Endothelial cell of umbilical vein (primary cell): Measurements from ENCODE around the gene PNISR. TPM values are rescaled to one million over a fixed set of nuclear protein-coding genes. Genes with fewer than 3 reads are reported as not detected.

ENCODE experiments used
- BruUV-seq: library from RNA; stranded (reverse); fragments of 400-500 nt; replicated peaks from 2 replicates; lab custom pipeline; 2021; lab: Mats Ljungman, UMichigan
- CTCF ChIA-PET: fragments of 300-600, 350-600 bp; sonication (Branson Sonifier 250); formaldehyde crosslinking; loops from one replicate; lab custom pipeline; 2021; ENCODE audit warnings: antibody characterized with exemption, inconsistent platforms; lab: Charles Lee
- POLR2A ChIA-PET: fragments of 300-600, 350-600 bp; sonication (Branson Sonifier 250); formaldehyde crosslinking; loops from one replicate; lab custom pipeline; 2021; ENCODE audit warnings: antibody characterized with exemption, inconsistent platforms; lab: Charles Lee
- DNase-seq: peaks from one replicate; pipeline ENCODE4 v3.0.0-alpha.2; 2011; ENCODE audit warnings: low read depth, low spot score
- FAIRE-seq: peaks from 2 replicates; lab custom pipeline; 2011; peaks lifted over from hg19 to GRCh38; lab: Jason Lieb, UNC
- H2AFZ ChIP-seq: 2 replicates; pipeline ENCODE4 v1.6.0; 2012; ENCODE audit warnings: low read depth, low read length, control low read depth, inconsistent platforms
- H3K27ac ChIP-seq: 2 replicates; pipeline ENCODE4 v1.5.1; 2011; ENCODE audit warnings: low read depth, mild to moderate bottlenecking, control low read depth, low read length, moderate library complexity; ENCODE audit not compliant: insufficient read depth
- H3K27me3 ChIP-seq, 2 experiments: 2 replicates each; pipeline versions ENCODE4 v1.6.0 to v1.6.1; 2011; ENCODE audit warnings: low read length in 2 of 2, mixed read lengths in 1 of 2; ENCODE audit not compliant: control insufficient read depth in 2 of 2, insufficient read depth in 2 of 2
- H3K36me3 ChIP-seq, 2 experiments: 2 replicates in 1 of 2; 3 replicates in 1 of 2; pipeline ENCODE4 v1.5.1; 2011; ENCODE audit warnings: low read length in 2 of 2, mild to moderate bottlenecking in 1 of 2, moderate library complexity in 1 of 2; ENCODE audit not compliant: control insufficient read depth in 2 of 2, insufficient read depth in 2 of 2; ENCODE audit errors: extremely low read depth in 1 of 2
- H3K4me1 ChIP-seq: 3 replicates; pipeline ENCODE4 v1.5.1; 2011; ENCODE audit warnings: mild to moderate bottlenecking, low read length; ENCODE audit not compliant: control insufficient read depth, insufficient read depth; ENCODE audit errors: extremely low read depth
- H3K4me2 ChIP-seq: 2 replicates; pipeline ENCODE4 v1.6.1; 2011; ENCODE audit warnings: low read length, control low read depth, mixed read lengths; ENCODE audit not compliant: insufficient read depth
- H3K4me3 ChIP-seq, 3 experiments: fragments of 200-600 bp in 1 of 3; sonication (generic), shearing (Covaris generic) in 1 of 3; replicated peaks in 1 of 3; 2 replicates each; pipeline ENCODE4 v1.5.1; 2011 to 2016; ENCODE audit warnings: control low read depth in 3 of 3, low read length in 3 of 3, mild to moderate bottlenecking in 2 of 3, inconsistent platforms in 1 of 3, low read depth in 1 of 3, moderate library complexity in 1 of 3; ENCODE audit not compliant: insufficient read depth in 1 of 3
- H3K79me2 ChIP-seq: 2 replicates; pipeline ENCODE4 v1.6.0; 2012; ENCODE audit warnings: low read length, inconsistent platforms; ENCODE audit not compliant: control insufficient read depth, insufficient read depth
- H3K9ac ChIP-seq: replicated peaks from 2 replicates; pipeline ENCODE3; 2011; ENCODE audit warnings: low read length, control low read depth; ENCODE audit not compliant: insufficient read depth; ENCODE audit errors: extremely low read depth
- H3K9me1 ChIP-seq: replicated peaks from 3 replicates; pipeline ENCODE4 v1.6.0; 2011; ENCODE audit warnings: mild to moderate bottlenecking, low read length; ENCODE audit not compliant: control insufficient read depth, insufficient read depth; ENCODE audit errors: extremely low read depth
- H3K9me3 ChIP-seq: replicated peaks from 2 replicates; pipeline ENCODE4 v1.5.1; 2012; ENCODE audit warnings: low read length, inconsistent platforms; ENCODE audit not compliant: control insufficient read depth, insufficient read depth
- H4K20me1 ChIP-seq: replicated peaks from 2 replicates; pipeline ENCODE3; 2011; ENCODE audit warnings: mild to moderate bottlenecking, low read length; ENCODE audit not compliant: control insufficient read depth, insufficient read depth; ENCODE audit errors: extremely low read depth
- EZH2 ChIP-seq: IDR thresholded peaks from 2 replicates; pipeline ENCODE4 v1.6.1; 2012; ENCODE audit warnings: borderline replicate concordance, low read depth, mild to moderate bottlenecking, moderate library complexity, low read length, inconsistent platforms; ENCODE audit not compliant: severe bottlenecking
- FOS ChIP-seq: IDR thresholded peaks from 2 replicates; pipeline ENCODE4 v1.6.1; 2011; ENCODE audit warnings: mild to moderate bottlenecking, low read length, moderate library complexity, borderline replicate concordance; ENCODE audit not compliant: insufficient read depth
- GATA2 ChIP-seq: IDR thresholded peaks from 2 replicates; pipeline ENCODE4 v1.7.0; 2011; ENCODE audit warnings: low read depth, mild to moderate bottlenecking, moderate library complexity, mixed read lengths, low read length; ENCODE audit not compliant: insufficient read length, insufficient read depth
- JUN ChIP-seq: IDR thresholded peaks from 2 replicates; pipeline ENCODE4 v1.6.1; 2011; ENCODE audit warnings: borderline replicate concordance, low read depth; ENCODE audit not compliant: insufficient read length, insufficient read depth
- MYC ChIP-seq: IDR thresholded peaks from one replicate; pipeline ENCODE4 v1.6.1; 2011; ENCODE audit warnings: mild to moderate bottlenecking, low read depth, low read length
- POLR2A ChIP-seq: IDR thresholded peaks from 2 replicates; pipeline ENCODE4 v1.6.1; 2012; ENCODE audit warnings: low read depth, mild to moderate bottlenecking, control low read depth, low read length
- POLR2AphosphoS5 ChIP-seq: IDR thresholded peaks from 2 replicates; pipeline ENCODE4 v1.6.1; 2012; ENCODE audit warnings: low read depth, mild to moderate bottlenecking, control low read depth, low read length, moderate library complexity; ENCODE audit not compliant: insufficient read depth
- dilution Hi-C: fragments of 300-500 bp; cut with MboI; formaldehyde crosslinking; loops from one replicate; pipeline ENCODE4 v1.15.0; 2019; ENCODE audit warnings: low sequenced_read_pairs; ENCODE audit not compliant: extremely low pct_ligation_motif_present
- intact Hi-C: fragments of 100-400 bp; cut with micrococcal nuclease; formaldehyde crosslinking; loops from one replicate; pipeline ENCODE4 v1.10.0; 2022
- polyA plus RNA-seq, 4 experiments: library from polyadenylated mRNA; depleted of rRNA in 3 of 4; stranded (reverse) in 3 of 4; unstranded in 1 of 4; fragments of >200 nt; gene quantifications; 2 replicates each; pipeline versions ENCODE4 v1.2.1 to v1.2.3, GENCODE V29; 2011 to 2012; ENCODE audit warnings: missing spikeins in 1 of 4
- total RNA-seq: library from RNA; stranded (reverse); gene quantifications from 2 replicates; pipeline ENCODE4 v1.2.3, GENCODE V29; 2021
- TF ChIP-seq, protein P1 (sequence below): IDR thresholded peaks from 2 replicates; pipeline ENCODE4 v1.6.1; 2011; ENCODE audit not compliant: insufficient read depth, insufficient read length
- TF ChIP-seq, protein P2 (sequence below), 2 donors: IDR thresholded peaks; 1 replicate in 1 of 2; 2 replicates in 1 of 2; pipeline ENCODE4 v1.5.1; 2011; ENCODE audit warnings: low read length in 2 of 2, mild to moderate bottlenecking in 2 of 2, moderate library complexity in 2 of 2, control low read depth in 1 of 2, inconsistent platforms in 1 of 2, low read depth in 1 of 2; ENCODE audit not compliant: insufficient read depth in 1 of 2; ENCODE audit errors: extremely low read depth in 1 of 2

PNISR gene
- total and polyA plus RNA-seq, 2 donors (not counting 3 experiments of a cell fraction or from before 2014, with no cell fraction given) = 34.6 to 106 TPM

DNA sequence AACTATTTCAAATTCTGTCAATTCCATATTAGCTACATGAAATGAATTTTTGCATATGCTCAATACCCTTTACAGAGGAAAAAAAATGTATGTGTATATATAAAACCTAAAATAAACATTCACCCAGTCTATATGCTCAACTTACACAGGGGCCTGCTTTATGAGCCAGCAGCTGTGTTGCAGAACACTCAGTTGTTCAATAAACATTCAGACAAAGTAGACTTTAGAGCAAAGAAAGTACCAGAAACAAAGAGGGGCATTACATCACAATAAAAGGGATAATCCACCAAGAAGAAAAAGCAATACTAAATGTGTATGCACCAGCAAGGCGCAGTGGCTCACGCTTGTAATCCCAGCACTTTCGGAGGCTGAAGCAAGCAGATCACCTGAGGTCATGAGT lies 40.6 kb downstream of the PNISR start:
- Histone ChIP-seq H3K9ac (no peak overlapping the region), H3K27ac (no peak overlapping the region), H3K36me3 (no peaks in the 10 kb centered on the region), H4K20me1 (no peaks in the 10 kb centered on the region), H3K4me2 (no peak overlapping the region), H3K4me1 (no peaks in the 10 kb centered on the region), H3K9me3 (no peaks in the 10 kb centered on the region), H3K9me1 (no peaks in the 10 kb centered on the region), H2AFZ (no peak overlapping the region), H3K27me3 (no peaks in the 10 kb centered on the region), H3K79me2 (no peaks in the 10 kb centered on the region), H3K4me3 (no peak overlapping the region)
- ChIA-PET POLR2A (no interaction called here), CTCF (interaction anchor here (1.4 to 1.7 kb wide), 3 partner anchors 9 to 54 kb away, joined by 3 to 9 read pairs (median 7); partner anchors contain the start of gene COQ3)
- dilution Hi-C loops (no loop called here), intact Hi-C loops (no loop called here)
- BruUV-seq = no TSS peak
- DNase-seq (no peak), FAIRE-seq (no peak)
- TF ChIP-seq FOS (no peak), GATA2 (no peak), POLR2A (no peak)
- TF ChIP-seq, protein P1, sequence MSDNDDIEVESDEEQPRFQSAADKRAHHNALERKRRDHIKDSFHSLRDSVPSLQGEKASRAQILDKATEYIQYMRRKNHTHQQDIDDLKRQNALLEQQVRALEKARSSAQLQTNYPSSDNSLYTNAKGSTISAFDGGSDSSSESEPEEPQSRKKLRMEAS = no peak

DNA sequence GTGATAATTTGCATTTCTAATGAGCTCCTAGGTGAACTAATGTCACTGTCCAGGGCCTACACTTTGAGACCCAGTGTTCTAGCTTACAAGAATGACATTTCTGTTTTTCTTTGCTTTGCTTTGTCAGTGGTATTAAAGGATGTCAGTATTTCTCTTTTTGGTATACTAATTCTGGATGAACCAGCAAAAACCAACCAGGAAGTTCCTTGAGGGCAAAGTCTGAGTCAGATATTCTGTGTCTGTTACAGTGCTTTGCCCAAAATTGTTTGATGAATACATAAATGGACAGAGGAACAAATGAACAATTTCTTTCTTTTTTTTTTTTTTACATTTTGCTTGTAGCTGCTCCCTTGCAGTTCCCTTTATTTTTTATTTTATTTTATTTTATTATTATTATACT lies 46.5 kb downstream of the PNISR start:
- FAIRE-seq = no peak
- no peak overlapping the region for H2AFZ ChIP-seq
- ChIA-PET CTCF (interaction anchor here (0.9 to 1.0 kb wide), 2 partner anchors 10 to 49 kb away, joined by 3 to 5 read pairs; no protein-coding TSS in a partner anchor), POLR2A (interaction anchor here (0.7 kb wide), 1 partner anchor 15 kb away, joined by 3 read pairs; the partner anchor contains the start of gene COQ3)
- intact Hi-C loops = no loop called here
- H3K9me3 ChIP-seq = no peaks in the 10 kb centered on the region
- no peaks in the 10 kb centered on the region for H3K4me1 ChIP-seq
- H3K4me3 ChIP-seq = no peak overlapping the region
- no peak overlapping the region for H3K4me2 ChIP-seq
- H4K20me1 ChIP-seq = no peaks in the 10 kb centered on the region
- DNase-seq = no peak
- no peaks in the 10 kb centered on the region for H3K9me1 ChIP-seq
- no peak overlapping the region for H3K27ac ChIP-seq
- no peaks in the 10 kb centered on the region for H3K36me3 ChIP-seq
- H3K9ac ChIP-seq = no peak overlapping the region
- dilution Hi-C loops = no loop called here
- H3K27me3 ChIP-seq = no peaks in the 10 kb centered on the region
- TF ChIP-seq POLR2AphosphoS5 (no peak), JUN (no peak), EZH2 (no peak), GATA2 (no peak), MYC (no peak), POLR2A (no peak), FOS (no peak)
- TF ChIP-seq, protein P1 = no peak
- TF ChIP-seq, protein P2, sequence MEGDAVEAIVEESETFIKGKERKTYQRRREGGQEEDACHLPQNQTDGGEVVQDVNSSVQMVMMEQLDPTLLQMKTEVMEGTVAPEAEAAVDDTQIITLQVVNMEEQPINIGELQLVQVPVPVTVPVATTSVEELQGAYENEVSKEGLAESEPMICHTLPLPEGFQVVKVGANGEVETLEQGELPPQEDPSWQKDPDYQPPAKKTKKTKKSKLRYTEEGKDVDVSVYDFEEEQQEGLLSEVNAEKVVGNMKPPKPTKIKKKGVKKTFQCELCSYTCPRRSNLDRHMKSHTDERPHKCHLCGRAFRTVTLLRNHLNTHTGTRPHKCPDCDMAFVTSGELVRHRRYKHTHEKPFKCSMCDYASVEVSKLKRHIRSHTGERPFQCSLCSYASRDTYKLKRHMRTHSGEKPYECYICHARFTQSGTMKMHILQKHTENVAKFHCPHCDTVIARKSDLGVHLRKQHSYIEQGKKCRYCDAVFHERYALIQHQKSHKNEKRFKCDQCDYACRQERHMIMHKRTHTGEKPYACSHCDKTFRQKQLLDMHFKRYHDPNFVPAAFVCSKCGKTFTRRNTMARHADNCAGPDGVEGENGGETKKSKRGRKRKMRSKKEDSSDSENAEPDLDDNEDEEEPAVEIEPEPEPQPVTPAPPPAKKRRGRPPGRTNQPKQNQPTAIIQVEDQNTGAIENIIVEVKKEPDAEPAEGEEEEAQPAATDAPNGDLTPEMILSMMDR (IDR thresholded peaks at IDR 0.05; ENCODE audit: extremely low read depth in 1 of 2, insufficient read depth in 1 of 2, low read depth in 1 of 2, low read length in 2 of 2) = no peak
- no peaks in the 10 kb centered on the region for H3K79me2 ChIP-seq
- no TSS peak for BruUV-seq
